ENCODE data around the gene SCGB3A1. TPM values are rescaled to one million over a fixed set of nuclear protein-coding genes. Genes with fewer than 3 reads are reported as not detected.

The SCGB3A1 gene
- polyA plus RNA-seq (ENCODE audit: insufficient read length in 4 of 4) = 1 to 10 TPM in 3 of 4 donors, under 1 TPM in 1; 0.56 to 1.8 (median 1.4) TPM

GRCh38 chr5:180591311-180591887 is at the start of gene SCGB3A1:
SCGB3A1 (minus strand) TSS chr5:180591499; CDS start chr5:180591462, 37 bp downstream.
- DNase-seq (ENCODE audit: low read depth in 4 of 4, low spot score in 2 of 4) = no peak

GRCh38 chr5:180640611-180640860 is 49.2 kb upstream of the SCGB3A1 start:
- DNase-seq (ENCODE audit: low read depth in 4 of 4, low spot score in 2 of 4) = no peak

GRCh38 chr5:180639741-180640610 is 48.7 kb upstream of the SCGB3A1 start:
- DNase-seq (ENCODE audit: low read depth in 4 of 4, low spot score in 2 of 4) = no peak

GRCh38 chr5:180639287-180639686 is 48.0 kb upstream of the SCGB3A1 start:
- DNase-seq (ENCODE audit: low read depth in 4 of 4, low spot score in 2 of 4) = no peak

GRCh38 chr5:180637962-180638680 is 46.8 kb upstream of the SCGB3A1 start:
- DNase-seq (ENCODE audit: low read depth in 4 of 4, low spot score in 2 of 4) = no peak

GRCh38 chr5:180636403-180637075 is 45.2 kb upstream of the SCGB3A1 start:
- no peak for DNase-seq (ENCODE audit: low read depth in 4 of 4, low spot score in 2 of 4)

- no peak for DNase-seq (ENCODE audit: low read depth in 4 of 4, low spot score in 2 of 4)
These were observed 44.7 kb upstream of the SCGB3A1 start for GRCh38 chr5:180636016-180636402.

GRCh38 chr5:180633283-180634177 is 42.2 kb upstream of the SCGB3A1 start:
- no peak for DNase-seq (ENCODE audit: low read depth in 4 of 4, low spot score in 2 of 4)

- DNase-seq (ENCODE audit: low read depth in 4 of 4, low spot score in 2 of 4) = no peak
These were observed 41.5 kb upstream of the SCGB3A1 start for GRCh38 chr5:180632768-180633167.

GRCh38 chr5:180631549-180632383 is 40.5 kb upstream of the SCGB3A1 start:
- no peak for DNase-seq (ENCODE audit: low read depth in 4 of 4, low spot score in 2 of 4)

- DNase-seq (ENCODE audit: low read depth in 4 of 4, low spot score in 2 of 4) = no peak
These were observed 39.1 kb upstream of the SCGB3A1 start for GRCh38 chr5:180630426-180630825.

GRCh38 chr5:180629831-180630382 is 38.6 kb upstream of the SCGB3A1 start:
- no peak for DNase-seq (ENCODE audit: low read depth in 4 of 4, low spot score in 2 of 4)

GRCh38 chr5:180628827-180629750 is 37.8 kb upstream of the SCGB3A1 start:
- no peak for DNase-seq (ENCODE audit: low read depth in 4 of 4, low spot score in 2 of 4)

- no peak for DNase-seq (ENCODE audit: low read depth in 4 of 4, low spot score in 2 of 4)
These were observed 36.9 kb upstream of the SCGB3A1 start for GRCh38 chr5:180628211-180628610.

- DNase-seq (ENCODE audit: low read depth in 4 of 4, low spot score in 2 of 4) = no peak
These were observed 36.3 kb upstream of the SCGB3A1 start for GRCh38 chr5:180627386-180628120.

- no peak for DNase-seq (ENCODE audit: low read depth in 4 of 4, low spot score in 2 of 4)
These were observed 35.5 kb upstream of the SCGB3A1 start for GRCh38 chr5:180626661-180627385.
